Neural progenitor cell (in vitro differentiated cells): ENCODE measurements around the gene GAREM2. TPM values are rescaled to one million over a fixed set of nuclear protein-coding genes. Genes with fewer than 3 reads are reported as not detected.

Experiments
- DNase-seq: peaks from one replicate; pipeline ENCODE4 v3.0.0-alpha.2; 2016; ENCODE audit warnings: low spot score
- H2AFZ ChIP-seq: fragments of 200-600 bp; sonication (generic); replicated peaks from 2 replicates; pipeline ENCODE4 v1.6.1; 2016; ENCODE audit warnings: antibody characterized with exemption
- H3F3A ChIP-seq: fragments of 200-600 bp; sonication (generic); 2 replicates; pipeline ENCODE4 v1.6.1; 2016; ENCODE audit warnings: antibody characterized with exemption, low read depth
- H3K27ac ChIP-seq: fragments of 200-600 bp; sonication (generic); 2 replicates; pipeline ENCODE4 v1.5.1; 2016; ENCODE audit warnings: mild to moderate bottlenecking
- H3K27me3 ChIP-seq: fragments of 200-600 bp; sonication (generic); 2 replicates; pipeline ENCODE4 v1.6.1; 2016; ENCODE audit warnings: mild to moderate bottlenecking, moderate library complexity
- H3K36me3 ChIP-seq: fragments of 200-600 bp; sonication (generic); 2 replicates; pipeline ENCODE4 v1.5.1; 2016
- H3K4me1 ChIP-seq: fragments of 200-600 bp; sonication (generic); 2 replicates; pipeline ENCODE4 v1.6.1; 2016; ENCODE audit warnings: mixed run types
- H3K4me2 ChIP-seq: fragments of 200-600 bp; sonication (generic); 2 replicates; pipeline ENCODE4 v1.6.1; 2016
- H3K4me3 ChIP-seq: fragments of 200-600 bp; sonication (generic); 2 replicates; pipeline ENCODE4 v1.5.1; 2016
- H3K79me2 ChIP-seq: fragments of 200-600 bp; sonication (generic); 2 replicates; pipeline ENCODE4 v1.6.1; 2016; ENCODE audit warnings: low read depth
- H3K9ac ChIP-seq: fragments of 200-600 bp; sonication (generic); 2 replicates; pipeline ENCODE4 v1.6.1; 2016
- H3K9me3 ChIP-seq: fragments of 200-600 bp; sonication (generic); 2 replicates; pipeline ENCODE4 v1.5.1; 2016; ENCODE audit warnings: low read depth
- H4K20me1 ChIP-seq: fragments of 200-600 bp; sonication (generic); 2 replicates; pipeline ENCODE4 v1.6.1; 2016; ENCODE audit warnings: low read depth
- H3K27ac Mint-ChIP-seq: 3 replicates; pipeline ENCODE4 v1.8.0; 2021; ENCODE audit warnings: mixed read lengths
- H3K27me3 Mint-ChIP-seq: 2 replicates; pipeline ENCODE4 v1.8.0; 2022; ENCODE audit warnings: low read depth, mild to moderate bottlenecking, inconsistent platforms, moderate library complexity, mixed read lengths; ENCODE audit not compliant: insufficient read depth
- H3K36me3 Mint-ChIP-seq: 3 replicates; pipeline ENCODE4 v1.8.0; 2021; ENCODE audit warnings: mixed read lengths
- H3K4me1 Mint-ChIP-seq: 3 replicates; pipeline ENCODE4 v1.8.0; 2021; ENCODE audit warnings: mixed read lengths
- H3K4me3 Mint-ChIP-seq: 3 replicates; pipeline ENCODE4 v1.8.0; 2021; ENCODE audit warnings: mild to moderate bottlenecking, moderate library complexity, mixed read lengths
- H3K9me3 Mint-ChIP-seq: 3 replicates; pipeline ENCODE4 v1.8.0; 2020; ENCODE audit warnings: mixed read lengths
- EZH2 ChIP-seq: fragments of 200-600 bp; sonication (generic); IDR thresholded peaks from 2 replicates; pipeline ENCODE4 v1.6.1; 2017; ENCODE audit warnings: antibody characterized with exemption, mild to moderate bottlenecking, moderate library complexity
- EZH2phosphoT487 ChIP-seq: fragments of 200-600 bp; sonication (generic); IDR thresholded peaks from 2 replicates; pipeline ENCODE4 v1.6.1; 2017; ENCODE audit warnings: antibody characterized with exemption
- total RNA-seq: library from RNA; depleted of rRNA; stranded (reverse); fragments of >200 nt; gene quantifications from 2 replicates; pipeline ENCODE4 v1.2.3, GENCODE V29; 2015; ENCODE audit warnings: low replicate concordance
- TF ChIP-seq, protein P1 (sequence below): fragments of 200-600 bp; sonication (generic); IDR thresholded peaks from 2 replicates; pipeline ENCODE4 v1.5.1; 2017; ENCODE audit warnings: antibody characterized with exemption, mild to moderate bottlenecking

The GAREM2 gene
- total RNA-seq, 1 donor from 2014 or later: 20.0 TPM

GRCh38 chr2:26189123-26189522, 16.2 kb downstream of the GAREM2 start:
- Histone ChIP-seq H3K9me3 (no peaks in the 10 kb centered on the region), H3K79me2 (no peaks in the 10 kb centered on the region), H3K27ac (no peak overlapping the region), H3K36me3 (no peaks in the 10 kb centered on the region), H3K4me1 (no peaks in the 10 kb centered on the region), H3K4me2 (no peak overlapping the region), H3K27me3 (peaks cover 16% of the 10 kb centered on the region), H3K4me3 (no peak overlapping the region), H2AFZ (no peak overlapping the region), H3K9ac (no peak overlapping the region), H3F3A (peaks cover 9% of the 10 kb centered on the region), H4K20me1 (peaks cover 16% of the 10 kb centered on the region)
- no peak for TF ChIP-seq EZH2phosphoT487
- TF ChIP-seq EZH2: no peak
- TF ChIP-seq, protein P1, sequence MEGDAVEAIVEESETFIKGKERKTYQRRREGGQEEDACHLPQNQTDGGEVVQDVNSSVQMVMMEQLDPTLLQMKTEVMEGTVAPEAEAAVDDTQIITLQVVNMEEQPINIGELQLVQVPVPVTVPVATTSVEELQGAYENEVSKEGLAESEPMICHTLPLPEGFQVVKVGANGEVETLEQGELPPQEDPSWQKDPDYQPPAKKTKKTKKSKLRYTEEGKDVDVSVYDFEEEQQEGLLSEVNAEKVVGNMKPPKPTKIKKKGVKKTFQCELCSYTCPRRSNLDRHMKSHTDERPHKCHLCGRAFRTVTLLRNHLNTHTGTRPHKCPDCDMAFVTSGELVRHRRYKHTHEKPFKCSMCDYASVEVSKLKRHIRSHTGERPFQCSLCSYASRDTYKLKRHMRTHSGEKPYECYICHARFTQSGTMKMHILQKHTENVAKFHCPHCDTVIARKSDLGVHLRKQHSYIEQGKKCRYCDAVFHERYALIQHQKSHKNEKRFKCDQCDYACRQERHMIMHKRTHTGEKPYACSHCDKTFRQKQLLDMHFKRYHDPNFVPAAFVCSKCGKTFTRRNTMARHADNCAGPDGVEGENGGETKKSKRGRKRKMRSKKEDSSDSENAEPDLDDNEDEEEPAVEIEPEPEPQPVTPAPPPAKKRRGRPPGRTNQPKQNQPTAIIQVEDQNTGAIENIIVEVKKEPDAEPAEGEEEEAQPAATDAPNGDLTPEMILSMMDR: no peak
- peaks cover 27% of the 10 kb centered on the region for H3K36me3 Mint-ChIP-seq
- no peak overlapping the region for H3K27ac Mint-ChIP-seq
- no peaks in the 10 kb centered on the region for H3K9me3 Mint-ChIP-seq
- H3K4me3 Mint-ChIP-seq: no peak overlapping the region
- DNase-seq: no peak
- H3K4me1 Mint-ChIP-seq: peaks cover 2% of the 10 kb centered on the region
- H3K27me3 Mint-ChIP-seq: peaks cover 13% of the 10 kb centered on the region

DNA sequence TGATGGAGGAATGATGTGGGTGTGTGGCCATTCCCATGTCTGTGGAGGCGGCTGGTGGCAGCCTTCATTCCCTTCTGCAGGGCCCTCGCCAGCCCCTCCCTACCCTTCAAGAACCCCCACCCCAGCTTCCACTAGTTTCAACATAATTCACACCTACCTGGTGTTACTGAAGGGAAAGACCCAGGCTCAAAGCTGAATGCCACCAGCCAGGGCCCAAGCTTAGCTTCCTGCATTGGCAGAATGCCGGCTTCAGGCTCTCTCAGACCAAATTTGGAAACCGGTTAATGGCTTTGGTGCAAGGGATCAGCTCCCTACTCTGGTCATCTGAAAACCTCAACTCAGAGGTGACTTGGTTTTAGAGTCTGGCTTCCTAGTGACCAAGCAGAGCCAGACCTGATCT, 16.9 kb downstream of the GAREM2 start:
- no peak for DNase-seq
- H3K4me3 Mint-ChIP-seq: no peak overlapping the region
- H3K9me3 Mint-ChIP-seq: no peaks in the 10 kb centered on the region
- peaks cover 13% of the 10 kb centered on the region for H3K27me3 Mint-ChIP-seq
- Histone ChIP-seq H3K9ac (no peak overlapping the region), H3K27me3 (peaks cover 10% of the 10 kb centered on the region), H4K20me1 (peaks cover 16% of the 10 kb centered on the region), H3K27ac (no peak overlapping the region), H3F3A (peaks cover 9% of the 10 kb centered on the region), H3K4me1 (no peaks in the 10 kb centered on the region), H3K9me3 (no peaks in the 10 kb centered on the region), H3K4me2 (no peak overlapping the region), H3K36me3 (no peaks in the 10 kb centered on the region), H3K79me2 (no peaks in the 10 kb centered on the region), H2AFZ (no peak overlapping the region), H3K4me3 (no peak overlapping the region)
- peaks cover 31% of the 10 kb centered on the region for H3K36me3 Mint-ChIP-seq
- TF ChIP-seq EZH2phosphoT487 (no peak), EZH2 (no peak)
- TF ChIP-seq, protein P1: no peak
- peaks cover 2% of the 10 kb centered on the region for H3K4me1 Mint-ChIP-seq
- H3K27ac Mint-ChIP-seq: no peak overlapping the region

DNA sequence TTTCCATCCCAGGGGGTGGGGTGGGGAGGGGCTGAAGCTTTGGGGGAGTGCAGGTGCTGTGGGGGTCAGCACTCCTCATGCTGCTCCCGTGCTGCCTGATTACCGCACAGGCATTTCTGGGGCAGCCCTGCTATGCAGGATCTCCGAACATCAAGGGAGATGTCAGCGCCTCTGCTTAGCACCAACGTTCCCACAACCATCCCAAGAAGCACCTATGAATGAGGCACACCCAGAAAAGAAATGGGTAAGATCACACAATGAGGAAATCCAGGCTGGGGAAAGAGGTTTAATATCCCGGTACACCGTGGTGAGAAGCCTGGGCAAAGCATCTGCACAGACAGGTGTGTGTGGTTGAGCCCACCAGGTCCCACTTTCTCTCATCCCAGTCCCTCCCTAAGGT, 17.5 kb downstream of the GAREM2 start:
- H3K4me1 Mint-ChIP-seq: peaks cover 2% of the 10 kb centered on the region
- Histone ChIP-seq H3K27ac (no peak overlapping the region), H3K9me3 (no peaks in the 10 kb centered on the region)

More for the DNA sequence above, 17.5 kb downstream of the GAREM2 start:
- Histone ChIP-seq H3K9ac (no peak overlapping the region), H3F3A (peaks cover 5% of the 10 kb centered on the region), H3K27me3 (peaks cover 5% of the 10 kb centered on the region), H3K79me2 (no peaks in the 10 kb centered on the region), H3K4me1 (no peaks in the 10 kb centered on the region), H3K4me2 (no peak overlapping the region), H3K36me3 (no peaks in the 10 kb centered on the region), H2AFZ (no peak overlapping the region), H4K20me1 (peaks cover 13% of the 10 kb centered on the region), H3K4me3 (no peak overlapping the region)
- DNase-seq: no peak
- H3K4me3 Mint-ChIP-seq: no peak overlapping the region
- H3K27ac Mint-ChIP-seq: no peak overlapping the region
- no peak for TF ChIP-seq EZH2phosphoT487
- TF ChIP-seq, protein P1: no peak
- H3K9me3 Mint-ChIP-seq: no peaks in the 10 kb centered on the region
- H3K27me3 Mint-ChIP-seq: peaks cover 13% of the 10 kb centered on the region
- peaks cover 35% of the 10 kb centered on the region for H3K36me3 Mint-ChIP-seq
